ACHN (cell line): ENCODE measurements around the gene AMDHD1.
A peak's percentile ranks its signal among the peaks of the same experiment; 100 is the strongest.

Source experiments
- DNase-seq: peaks from one replicate; pipeline ENCODE4 v3.0.0-alpha.2; 2015
- in situ Hi-C: cut with HindIII; loops from 2 replicates; pipeline ENCODE4 v1.10.0; 2017; ENCODE audit warnings: low sequenced_read_pairs, low pct_ligation_motif_present, low pct_unique_long_range_greater_than_20kb

Gene AMDHD1, protein sequence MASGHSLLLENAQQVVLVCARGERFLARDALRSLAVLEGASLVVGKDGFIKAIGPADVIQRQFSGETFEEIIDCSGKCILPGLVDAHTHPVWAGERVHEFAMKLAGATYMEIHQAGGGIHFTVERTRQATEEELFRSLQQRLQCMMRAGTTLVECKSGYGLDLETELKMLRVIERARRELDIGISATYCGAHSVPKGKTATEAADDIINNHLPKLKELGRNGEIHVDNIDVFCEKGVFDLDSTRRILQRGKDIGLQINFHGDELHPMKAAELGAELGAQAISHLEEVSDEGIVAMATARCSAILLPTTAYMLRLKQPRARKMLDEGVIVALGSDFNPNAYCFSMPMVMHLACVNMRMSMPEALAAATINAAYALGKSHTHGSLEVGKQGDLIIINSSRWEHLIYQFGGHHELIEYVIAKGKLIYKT

DNA sequence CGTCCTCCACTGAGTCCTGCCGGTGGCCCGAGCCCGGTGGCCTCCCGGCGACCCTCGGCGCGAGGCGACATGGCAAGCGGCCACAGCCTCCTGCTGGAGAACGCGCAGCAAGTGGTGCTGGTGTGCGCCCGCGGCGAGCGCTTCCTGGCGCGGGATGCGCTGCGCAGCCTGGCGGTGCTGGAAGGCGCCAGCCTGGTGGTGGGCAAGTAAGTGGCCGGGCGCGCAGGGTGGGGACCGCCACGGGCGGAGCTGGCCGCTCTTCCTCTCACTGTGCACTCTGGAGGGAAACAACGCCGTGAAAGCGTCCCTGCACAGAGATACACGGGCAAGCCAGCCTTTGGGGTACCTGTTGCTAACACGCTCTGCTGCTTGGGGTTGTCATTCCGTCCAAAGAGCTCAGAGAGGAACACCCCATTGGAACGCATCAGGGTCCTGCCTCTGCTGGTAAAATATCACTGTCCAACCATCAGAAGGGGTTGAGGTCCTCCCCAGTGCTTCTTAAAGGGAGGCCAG, at the start of gene AMDHD1:
TSS of gene AMDHD1 (plus strand) at position 2 of the 513 bp plus-strand sequence. CDS start at position 70, 68 bp downstream.
- DNase-seq = peak; percentile 79

DNA sequence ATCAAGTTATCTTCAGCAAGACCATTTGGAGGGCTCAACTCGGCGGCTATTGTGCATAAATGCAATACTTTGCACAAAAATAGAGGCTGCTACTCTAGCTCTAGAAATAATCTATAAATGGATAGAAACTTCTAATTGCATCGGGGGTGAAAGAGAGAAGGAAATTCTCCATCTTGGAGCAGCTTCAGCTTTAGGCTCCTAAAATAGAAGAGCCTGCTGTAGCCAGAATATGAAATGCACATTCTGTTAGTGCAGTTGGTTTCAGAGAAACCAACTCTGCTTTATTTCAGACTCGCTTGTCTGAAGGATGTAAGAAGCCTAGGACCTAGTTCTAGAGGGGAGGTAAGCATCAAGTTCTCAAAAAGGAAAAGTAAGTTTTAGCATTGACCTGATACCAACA, 46.3 kb upstream of the AMDHD1 start:
- in situ Hi-C loops = no loop called here
- no peak for DNase-seq

More for the DNA sequence above, at the start of gene AMDHD1:
- in situ Hi-C loops = no loop called here

DNA sequence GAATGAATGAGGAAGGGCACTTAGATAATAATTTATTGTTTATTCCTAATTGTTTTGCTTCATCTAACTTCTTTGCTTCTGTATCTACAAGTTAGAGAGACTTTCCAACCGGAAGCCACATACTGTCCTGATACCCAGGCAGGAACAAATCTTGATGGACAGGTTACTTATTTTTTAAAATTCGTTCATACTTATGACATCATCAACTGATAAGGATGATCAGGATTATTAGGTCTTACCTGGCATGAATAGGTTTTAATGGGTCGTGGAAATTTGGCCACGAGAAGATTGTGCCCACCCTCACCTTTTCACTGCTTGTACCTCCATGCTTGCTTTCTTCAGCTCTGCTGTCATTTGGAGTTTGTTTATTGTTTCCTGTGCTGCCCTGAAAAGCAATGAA, 45.0 kb upstream of the AMDHD1 start:
- DNase-seq = no peak
- in situ Hi-C loops = no loop called here

DNA sequence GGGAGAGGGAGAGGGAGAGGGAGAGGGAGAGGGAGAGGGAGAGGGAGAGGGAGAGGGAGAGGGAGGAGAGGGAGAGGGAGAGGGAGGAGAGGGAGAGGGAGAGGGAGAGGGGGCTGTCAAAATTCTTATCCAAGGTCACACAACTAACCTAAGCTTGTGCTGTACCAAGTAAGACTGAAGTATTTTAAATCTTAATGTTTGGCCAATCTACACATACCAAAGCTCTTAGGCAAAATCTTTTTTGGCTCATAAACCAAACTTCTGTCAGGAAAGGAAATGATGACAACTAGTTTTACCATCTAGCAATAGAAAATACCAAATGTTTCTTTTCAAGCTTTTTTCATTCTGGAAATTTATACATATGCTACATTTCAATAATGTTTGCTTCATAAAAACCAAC, 34.6 kb upstream of the AMDHD1 start:
- in situ Hi-C loops = no loop called here
- no peak for DNase-seq

DNA sequence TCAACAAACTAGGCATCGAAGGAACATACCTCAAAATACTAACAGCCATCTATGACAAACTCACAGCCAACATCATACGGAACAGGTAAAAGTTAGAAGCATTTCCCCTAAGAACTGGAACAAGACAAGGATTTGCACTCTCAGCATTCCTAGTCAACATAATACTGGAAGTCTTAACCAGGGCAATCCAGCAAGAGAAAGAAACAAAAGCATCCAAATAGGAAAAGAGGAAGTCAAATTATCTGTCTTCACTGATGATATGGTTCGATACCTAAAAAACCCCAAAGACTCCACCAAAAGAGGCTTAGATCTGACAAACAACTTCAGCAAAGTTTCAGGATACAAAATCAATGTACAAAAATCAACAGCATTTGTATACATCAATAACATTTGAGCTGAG, 33.3 kb upstream of the AMDHD1 start:
- in situ Hi-C loops = no loop called here
- DNase-seq = no peak

DNA sequence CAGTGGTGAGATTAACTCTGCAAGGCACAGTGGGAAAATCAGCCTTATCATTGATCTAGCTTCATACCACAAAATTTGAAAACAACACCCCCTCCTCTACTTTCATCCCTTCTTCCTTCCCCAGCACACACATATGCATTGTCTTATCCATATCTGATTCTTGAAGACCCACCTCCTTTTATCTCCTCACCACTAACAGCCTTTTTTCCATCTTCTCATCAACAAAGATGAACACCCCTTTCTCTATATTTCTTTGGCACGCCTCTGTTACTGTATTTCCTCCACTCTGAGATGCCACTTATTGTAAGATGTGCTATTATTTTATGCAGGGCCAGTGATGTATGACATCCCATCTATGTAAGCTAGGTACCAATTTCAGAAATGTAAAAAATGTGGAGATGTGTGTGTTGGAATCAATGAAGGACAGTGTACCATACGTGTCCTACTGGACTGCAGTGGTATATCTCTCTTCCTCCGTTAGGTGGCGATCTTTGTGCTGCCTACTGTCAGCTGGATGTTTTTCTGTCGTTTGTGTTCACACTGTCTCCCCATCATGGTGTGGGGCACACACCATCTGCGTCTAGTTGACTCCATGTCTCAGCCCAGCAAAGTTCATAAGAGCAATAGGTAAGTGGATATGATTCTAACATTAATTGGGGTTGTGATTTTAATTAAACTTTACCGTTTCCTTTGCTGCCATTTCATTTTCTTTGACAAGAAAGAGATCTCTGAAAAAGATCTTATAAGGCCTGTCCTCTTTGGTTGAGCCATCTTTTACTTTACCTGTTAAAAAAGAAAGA, 24.7 kb upstream of the AMDHD1 start:
- peak; percentile 70 for DNase-seq
- in situ Hi-C loops = no loop called here

DNA sequence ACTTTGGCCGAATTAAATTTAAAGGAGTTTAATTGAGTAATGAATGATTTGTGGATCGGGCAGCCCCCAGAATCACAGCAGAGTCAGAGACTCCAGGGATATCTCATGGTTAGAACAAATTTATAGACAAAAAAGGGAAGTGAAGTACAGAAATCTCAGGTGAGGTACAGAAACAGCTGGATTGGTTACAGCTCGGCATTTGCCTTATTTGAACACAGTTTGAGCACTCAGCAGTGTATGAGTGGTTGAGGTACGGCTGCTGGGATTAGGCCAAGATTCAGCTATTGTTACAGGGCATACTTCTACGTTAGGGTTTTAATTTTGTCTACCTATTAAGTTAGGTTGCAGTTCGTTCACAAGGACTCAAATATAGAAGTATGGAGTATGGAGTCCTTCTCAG, 24.0 kb upstream of the AMDHD1 start:
- in situ Hi-C loops = no loop called here

DNA sequence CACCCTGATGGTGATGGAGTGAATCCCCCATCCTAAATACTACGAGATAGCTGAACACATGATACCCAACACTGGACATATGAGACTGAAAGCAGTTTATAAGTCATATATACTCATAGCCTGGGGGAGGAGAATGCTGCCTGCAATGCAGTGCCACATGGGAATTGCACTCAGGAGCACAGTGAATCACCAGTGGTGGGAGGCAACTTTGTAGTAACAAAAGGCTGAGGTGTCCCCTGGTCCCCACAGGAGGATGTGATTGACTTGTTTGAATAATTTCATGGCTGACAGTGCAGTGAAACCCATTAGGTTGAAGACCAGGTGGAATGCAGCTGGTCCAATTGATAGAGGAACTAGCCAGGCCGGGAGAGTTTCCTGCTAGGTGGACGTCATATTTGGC, 20.9 kb upstream of the AMDHD1 start:
- DNase-seq = no peak
- in situ Hi-C loops = no loop called here

More for the DNA sequence above, 24.0 kb upstream of the AMDHD1 start:
- no peak for DNase-seq

DNA sequence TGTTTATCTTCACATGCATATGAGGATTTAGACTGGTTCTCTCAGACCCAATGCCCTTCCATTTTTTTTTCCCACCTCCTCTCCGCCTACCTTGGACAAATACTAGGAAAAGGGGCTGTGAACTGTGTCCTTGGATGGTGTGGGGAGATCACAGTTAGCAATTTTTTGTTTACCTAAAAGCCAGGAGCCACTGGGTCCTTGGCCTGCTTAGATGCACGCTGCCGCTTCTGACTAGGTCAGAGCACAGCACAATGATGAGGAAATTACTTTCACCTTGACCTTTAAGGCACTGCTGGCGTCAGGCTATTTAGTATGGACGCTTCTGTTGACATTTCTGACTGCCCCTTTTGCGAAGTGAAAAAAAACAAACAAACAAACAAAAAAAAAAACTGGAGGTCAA, 2.6 kb upstream of the AMDHD1 start:
- in situ Hi-C loops = no loop called here
- no peak for DNase-seq

DNA sequence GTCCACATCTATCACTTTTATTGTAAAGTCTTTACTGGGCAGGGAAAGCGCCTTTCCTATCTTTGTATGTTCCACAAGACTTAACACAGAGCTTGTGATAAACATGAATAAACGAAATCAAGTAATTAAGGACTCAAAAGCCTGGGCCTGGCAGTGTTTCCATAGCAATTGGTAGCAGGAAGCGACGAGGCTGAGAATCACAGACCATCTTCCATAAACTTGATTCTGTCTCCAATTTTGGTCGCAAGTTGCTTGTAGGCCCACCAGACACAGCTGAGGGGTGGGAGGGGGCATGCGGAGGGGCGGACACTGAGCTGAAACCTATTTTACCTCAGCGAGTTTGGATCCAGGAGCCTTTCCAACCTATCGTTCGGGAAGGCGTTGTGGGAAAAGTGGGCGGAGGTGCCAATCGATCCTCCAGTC, 1.0 kb upstream of the AMDHD1 start:
- in situ Hi-C loops = no loop called here
- DNase-seq = no peak

DNA sequence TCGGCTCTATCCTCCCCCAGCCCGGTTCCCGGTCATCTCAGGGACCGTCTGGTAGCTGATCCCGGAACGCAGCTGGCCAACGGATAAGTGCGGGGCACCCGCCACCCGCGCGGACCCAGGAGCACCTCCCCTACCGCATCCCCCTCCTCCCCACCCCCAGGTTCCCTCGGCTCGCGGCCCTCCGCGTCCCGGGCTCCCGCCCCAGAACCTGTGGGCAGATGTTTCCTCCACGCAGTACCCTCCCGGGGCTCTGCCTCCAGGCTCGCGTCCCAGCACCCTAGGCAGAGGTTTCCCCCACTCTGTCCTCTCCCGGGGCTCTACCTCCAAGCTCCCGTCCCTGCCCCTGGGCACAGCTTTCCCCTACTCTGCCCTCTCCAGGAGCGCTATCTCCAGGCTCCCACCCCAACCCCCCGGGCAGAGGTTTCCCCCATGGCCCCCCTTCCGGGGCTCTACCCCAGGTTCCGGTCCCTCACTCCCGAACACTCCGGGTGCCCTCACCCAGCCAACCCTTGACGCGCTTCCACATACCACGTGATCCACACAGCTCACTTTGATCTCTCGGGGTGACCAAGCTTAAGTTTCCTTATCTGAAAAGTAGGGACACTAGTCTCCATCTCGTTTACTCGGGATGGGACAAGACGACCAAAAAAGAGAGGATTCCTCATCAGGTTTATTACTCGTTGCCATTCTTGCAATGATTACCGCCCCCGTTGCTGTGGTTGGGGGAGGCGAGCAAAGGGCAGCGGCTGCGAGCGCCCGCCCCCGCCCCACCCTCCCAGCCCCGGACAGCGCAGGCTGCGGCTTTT, 404 bp upstream of the AMDHD1 start, which contains the start of gene CCDC38:
TSS of gene CCDC38 (minus strand) at position 91 of the 806 bp plus-strand sequence. CDS start 6,105 bp downstream, outside the sequence.
- in situ Hi-C loops = no loop called here
- DNase-seq = peak; percentile 86

DNA sequence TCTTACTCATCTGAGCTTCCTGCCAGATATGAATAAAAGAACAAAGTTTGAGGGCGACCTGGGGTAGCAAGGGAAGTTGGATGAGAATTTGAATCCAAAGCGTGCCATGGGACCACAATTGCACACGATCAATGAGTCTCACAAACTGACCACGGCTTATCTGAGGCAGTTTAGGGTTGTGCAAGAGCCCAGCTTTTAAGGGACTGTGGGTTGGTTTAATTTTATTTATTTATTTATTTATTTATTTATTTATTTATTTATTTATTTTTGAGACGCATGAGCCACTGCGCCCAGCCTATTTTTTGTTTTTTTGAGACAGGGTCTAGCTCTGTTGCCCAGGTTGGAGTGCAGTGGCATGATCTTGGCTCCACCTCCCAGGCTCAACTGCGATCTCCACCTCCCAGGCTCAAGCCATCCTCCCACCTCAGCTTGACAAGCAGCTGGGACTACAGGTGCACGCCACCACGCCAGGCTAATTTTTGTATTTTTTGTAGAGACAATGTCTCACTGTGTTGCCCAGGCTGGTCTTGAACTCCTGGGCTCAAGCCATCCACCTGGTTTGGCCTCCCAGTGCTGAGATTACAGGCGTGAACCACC, 1.1 kb downstream of the AMDHD1 start:
- no peak for DNase-seq
- in situ Hi-C loops = no loop called here

DNA sequence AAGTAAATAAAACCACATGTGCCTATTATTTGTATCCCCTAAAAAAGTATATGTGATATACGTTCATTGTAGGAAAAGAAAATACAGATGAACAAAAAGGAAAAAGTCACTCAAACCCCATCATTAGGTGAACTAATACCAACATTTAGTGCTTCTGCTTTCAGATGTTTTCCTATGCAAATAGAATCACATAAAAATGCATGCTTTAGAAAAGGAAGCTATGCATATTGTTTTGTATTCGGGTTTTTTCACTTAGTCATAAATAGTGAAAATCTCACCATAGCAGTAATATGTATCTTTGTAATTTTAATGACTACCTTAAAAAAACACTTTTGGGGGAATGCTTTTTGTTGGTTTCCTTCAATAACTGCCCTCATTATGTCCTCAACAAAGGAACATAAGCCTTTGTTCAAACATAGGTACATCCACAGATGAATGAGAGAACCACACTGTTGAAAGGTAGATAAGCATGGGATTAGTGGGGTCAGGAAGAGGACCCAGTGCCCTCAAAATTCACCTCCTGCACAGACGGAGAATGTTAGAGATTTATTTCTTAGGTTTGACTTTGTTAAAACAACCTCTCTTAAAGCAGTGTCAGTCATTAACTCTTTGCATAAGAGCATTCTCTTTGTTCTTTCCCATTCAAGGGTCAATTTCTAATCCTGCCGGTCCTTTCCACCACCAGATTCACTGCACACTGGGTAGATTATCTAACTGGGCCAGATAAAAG, 6.5 kb downstream of the AMDHD1 start:
- in situ Hi-C loops = no loop called here
- no peak for DNase-seq

DNA sequence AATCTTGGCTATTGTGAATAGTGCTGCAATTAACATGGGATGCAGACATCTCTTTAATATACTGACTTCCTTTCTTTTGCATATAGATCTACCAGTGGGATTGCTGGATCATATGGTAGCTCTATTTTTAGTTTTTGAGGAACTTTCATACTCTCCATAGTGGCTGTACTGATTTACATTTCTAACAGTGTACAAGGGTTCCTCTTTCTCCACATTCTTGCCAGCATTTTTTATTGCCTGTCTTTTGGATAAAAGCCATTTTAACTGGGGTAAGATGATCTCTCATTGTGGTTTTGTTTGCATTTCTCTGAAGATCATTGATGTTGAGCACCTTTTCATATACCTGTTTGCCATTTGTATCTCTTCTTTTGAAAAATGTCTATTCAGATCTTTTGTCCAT, 8.4 kb downstream of the AMDHD1 start:
- DNase-seq = no peak
- in situ Hi-C loops = no loop called here

DNA sequence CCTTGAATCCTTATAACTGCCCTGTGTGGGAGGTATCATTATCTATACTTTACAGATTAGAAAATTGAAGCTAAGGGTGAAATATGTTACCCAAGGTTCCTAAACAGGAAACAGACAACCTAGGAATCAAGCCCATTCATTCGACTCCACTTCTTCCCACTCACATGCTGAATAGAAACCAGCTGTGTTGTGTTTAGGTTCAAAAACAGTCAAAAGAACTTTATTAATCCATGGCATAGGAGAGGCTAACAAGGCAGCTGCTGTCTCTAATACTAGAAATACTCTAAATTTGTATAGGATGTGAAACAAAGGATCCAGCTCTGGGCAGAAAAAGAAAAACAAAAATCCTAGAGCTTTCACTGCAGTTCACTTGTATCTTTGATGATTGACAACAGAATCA, 9.9 kb downstream of the AMDHD1 start:
- in situ Hi-C loops = no loop called here
- no peak for DNase-seq

DNA sequence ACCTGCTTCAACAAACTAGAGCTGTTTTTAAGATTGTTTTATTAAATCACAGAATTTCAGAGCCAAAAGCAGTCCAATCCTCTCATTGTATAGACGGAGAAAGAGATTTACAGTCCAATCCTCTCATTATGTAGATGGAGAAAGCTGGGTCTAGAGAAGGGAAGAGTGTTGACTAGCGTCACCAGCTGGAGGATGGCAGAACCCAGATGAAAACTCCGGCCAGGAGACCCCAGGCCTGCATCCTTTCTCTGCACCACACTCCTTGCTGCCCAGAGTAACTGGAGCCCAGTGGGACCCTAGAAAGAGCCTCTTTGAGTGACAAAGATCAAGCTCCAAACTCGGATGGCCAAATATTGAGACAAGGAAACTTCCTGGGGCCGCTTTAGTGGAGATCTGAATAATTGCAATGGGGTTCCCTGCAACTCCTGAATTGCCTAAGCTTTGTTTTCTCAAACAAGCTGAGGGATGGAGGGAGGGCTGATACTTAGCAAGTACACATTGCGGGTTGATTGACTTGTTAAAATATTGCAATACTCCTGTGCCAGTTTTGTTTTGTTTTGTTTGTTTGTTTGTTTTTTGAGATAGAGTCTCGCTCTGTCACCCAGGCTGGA, 12.5 kb downstream of the AMDHD1 start:
- in situ Hi-C loops = no loop called here
- no peak for DNase-seq

DNA sequence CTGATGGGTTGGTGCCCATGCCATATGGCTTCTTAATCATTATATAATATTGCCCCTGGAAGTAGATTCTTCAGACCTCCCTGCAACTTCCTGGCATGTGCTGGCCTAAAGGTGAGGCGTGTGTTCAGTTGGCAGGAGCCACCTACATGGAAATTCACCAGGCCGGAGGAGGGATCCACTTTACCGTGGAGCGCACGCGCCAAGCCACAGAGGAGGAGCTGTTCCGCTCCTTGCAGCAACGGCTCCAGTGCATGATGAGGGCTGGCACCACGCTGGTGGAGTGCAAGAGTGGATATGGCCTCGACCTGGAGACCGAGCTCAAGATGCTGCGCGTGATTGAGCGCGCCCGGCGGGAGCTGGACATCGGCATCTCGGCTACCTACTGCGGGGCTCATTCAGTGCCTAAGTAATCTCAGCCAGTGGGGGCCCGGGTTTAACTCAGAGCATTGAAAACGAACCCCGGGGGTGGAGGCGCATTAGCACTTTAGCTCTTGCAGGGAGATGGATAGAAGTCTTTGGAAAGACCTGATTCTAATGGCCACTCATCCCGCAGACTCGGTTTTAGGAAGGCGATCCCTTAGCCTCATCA, 13.5 kb downstream of the AMDHD1 start:
- DNase-seq = no peak
- in situ Hi-C loops = no loop called here
